ENCODE data around the gene MYOZ3. TPM values are rescaled to one million over a fixed set of nuclear protein-coding genes. Genes with fewer than 3 reads are reported as not detected.

The MYOZ3 gene
- total RNA-seq: 10 to 100 TPM; 12.4 to 15.8 TPM
- polyA plus RNA-seq (2013, experiment 1 of 2): 4.8 TPM
- 3.3 TPM for polyA plus RNA-seq (2013, experiment 2 of 2)
- long read RNA-seq, experiment 1, partial matches to known transcripts: 4 of 4 reads
- long read RNA-seq, experiment 1, other reads (novel, unspliced or antisense): 0 of 4 reads
- long read RNA-seq, experiment 2, transcript MYOZ3-205 (2 exons, 605 nt): major isoform, 5 of 21 reads
- long read RNA-seq, experiment 2, partial matches to known transcripts: 7 of 21 reads
- long read RNA-seq, experiment 2, other reads (novel, unspliced or antisense): 4 of 21 reads
- long read RNA-seq, experiment 3, transcript MYOZ3-201 (7 exons, 3,445 nt): minor isoform, 5 of 56 reads
- long read RNA-seq, experiment 3, transcript MYOZ3-205 (2 exons, 605 nt): minor isoform, 10 of 56 reads
- long read RNA-seq, experiment 3, transcript MYOZ3-206 (3 exons, 665 nt): major isoform, 11 of 56 reads
- long read RNA-seq, experiment 3, partial matches to known transcripts: 22 of 56 reads
- long read RNA-seq, experiment 3, other reads (novel, unspliced or antisense): 7 of 56 reads
- long read RNA-seq, experiment 4, partial matches to known transcripts: 5 of 15 reads
- long read RNA-seq, experiment 4, other reads (novel, unspliced or antisense): 6 of 15 reads

- no peaks in the 10 kb centered on the region for H3K9me3 Mint-ChIP-seq
- peak within 1 kb of the TSS; percentile 46 for H3K4me3 ChIP-seq (ENCODE audit: low read length)
- no peaks in the 10 kb centered on the region for H3K27me3 ChIP-seq (ENCODE audit: control insufficient read depth, insufficient read depth, low read length, poor library complexity, severe bottlenecking)
- no peak for TF ChIP-seq CTCF (conservative IDR thresholded peaks at IDR 0.05)
- DNase-seq: peak; percentile 71
- no peak within 1 kb of the TSS for H3K27ac ChIP-seq (ENCODE audit: low read depth, low read length)
- peaks cover 4% of the 10 kb centered on the region for H3K27me3 Mint-ChIP-seq (ENCODE audit: insufficient read depth)
- peaks cover 35% of the 10 kb centered on the region for H3K4me1 Mint-ChIP-seq
- no peak within 1 kb of the TSS for H3K9ac ChIP-seq (ENCODE audit: extremely low read depth, low read length, poor library complexity, severe bottlenecking)
- peak within 1 kb of the TSS; percentile 40 for H3K4me3 Mint-ChIP-seq
- H3K9me3 ChIP-seq (ENCODE audit: control insufficient read depth, low read length): no peaks in the 10 kb centered on the region
- H3K36me3 Mint-ChIP-seq (ENCODE audit: low read depth): peaks cover 4% of the 10 kb centered on the region
- no peaks in the 10 kb centered on the region for H3K36me3 ChIP-seq (ENCODE audit: control insufficient read depth, insufficient read depth, low read length)
- WGBS, 2 experiments (ENCODE audit: insufficient coverage in 1 of 2, insufficient read length in 1 of 2): 44 to 74% methylated on average over 3 to 7 of the region's 7 CpGs
- peak within 1 kb of the TSS; percentile 86 for H3K27ac Mint-ChIP-seq
- peaks cover 15% of the 10 kb centered on the region for H3K4me1 ChIP-seq (ENCODE audit: control insufficient read depth, insufficient read depth, low read length)
Measured at GRCh38 chr5:150661086-150661485, at the start of gene MYOZ3. Gene MYOZ3, plus strand, starts transcription at chr5:150661251. Its CDS starts 1,691 bp downstream, at chr5:150662942.

- H3K9me3 ChIP-seq (ENCODE audit: control insufficient read depth, low read length): no peaks in the 10 kb centered on the region
- H3K9me3 Mint-ChIP-seq: no peaks in the 10 kb centered on the region
Measured at GRCh38 chr5:150612405-150612804, 48.6 kb upstream of the MYOZ3 start.

More at GRCh38 chr5:150612405-150612804, 48.6 kb upstream of the MYOZ3 start:
- Histone ChIP-seq H3K4me1 (ENCODE audit: control insufficient read depth, insufficient read depth, low read length) (peaks cover 18% of the 10 kb centered on the region), H3K27me3 (ENCODE audit: control insufficient read depth, insufficient read depth, low read length, poor library complexity, severe bottlenecking) (no peaks in the 10 kb centered on the region), H3K27ac (ENCODE audit: low read depth, low read length) (no peak overlapping the region), H3K9ac (ENCODE audit: extremely low read depth, low read length, poor library complexity, severe bottlenecking) (no peak overlapping the region), H3K4me3 (ENCODE audit: low read length) (no peak overlapping the region), H3K36me3 (ENCODE audit: control insufficient read depth, insufficient read depth, low read length) (no peaks in the 10 kb centered on the region)
- no peak for DNase-seq
- peaks cover 4% of the 10 kb centered on the region for H3K27me3 Mint-ChIP-seq (ENCODE audit: insufficient read depth)
- whole genome bisulfite sequencing, 2 experiments (ENCODE audit: insufficient coverage in 1 of 2, insufficient read length in 1 of 2): 67 to 90% methylated on average over 1 to 4 of the region's 4 CpGs
- no peak for TF ChIP-seq CTCF (conservative IDR thresholded peaks at IDR 0.05)
- H3K27ac Mint-ChIP-seq: no peak overlapping the region
- H3K36me3 Mint-ChIP-seq (ENCODE audit: low read depth): no peaks in the 10 kb centered on the region
- peaks cover 40% of the 10 kb centered on the region for H3K4me1 Mint-ChIP-seq
- no peak overlapping the region for H3K4me3 Mint-ChIP-seq

Data from endodermal cell (in vitro differentiated cells).